KOPT-K1 (cell line): ENCODE results near the gene NEMF.
"Not testable (repeated sequence)": the region's sequence is repeated elsewhere in the genome, so short reads cannot be mapped to it uniquely, and the experiment has no call there.

Experiments
- H3K27ac ChIP-seq: fragments of 200-600 bp; sonication (generic); 2 replicates; pipeline ENCODE4 v1.5.1; 2016; ENCODE audit warnings: antibody characterized with exemption, mild to moderate bottlenecking, low read depth, low read length; ENCODE audit not compliant: poor library complexity, severe bottlenecking
- H3K36me3 ChIP-seq: fragments of 200-600 bp; sonication (generic); 2 replicates; pipeline ENCODE4 v1.5.1; 2017; ENCODE audit warnings: antibody characterized with exemption, mild to moderate bottlenecking, low read length, moderate library complexity; ENCODE audit not compliant: insufficient read depth
- H3K9me3 ChIP-seq: fragments of 200-600 bp; sonication (generic); 2 replicates; pipeline ENCODE4 v1.5.1; 2017; ENCODE audit warnings: antibody characterized with exemption, low read length, mild to moderate bottlenecking; ENCODE audit not compliant: insufficient read depth, poor library complexity, severe bottlenecking

The NEMF gene

GRCh38 chr14:49755378-49755777, 97.2 kb downstream of the NEMF start:
- Histone ChIP-seq H3K27ac (no peak overlapping the region), H3K36me3 (no peaks in the 10 kb centered on the region), H3K9me3 (no peaks in the 10 kb centered on the region)

GRCh38 chr14:49754570-49755097, 98.0 kb downstream of the NEMF start:
- Histone ChIP-seq H3K27ac (no peak overlapping the region), H3K36me3 (no peaks in the 10 kb centered on the region), H3K9me3 (no peaks in the 10 kb centered on the region)

GRCh38 chr14:49746476-49746875, 106.1 kb downstream of the NEMF start:
- H3K27ac ChIP-seq, H3K36me3 ChIP-seq, H3K9me3 ChIP-seq: not testable (repeated sequence)

GRCh38 chr14:49745191-49745590, 107.4 kb downstream of the NEMF start:
- Histone ChIP-seq H3K9me3 (no peaks in the 10 kb centered on the region), H3K36me3 (no peaks in the 10 kb centered on the region), H3K27ac (no peak overlapping the region)

GRCh38 chr14:49735669-49736068, 116.9 kb downstream of the NEMF start:
- not testable (repeated sequence) for H3K27ac ChIP-seq

GRCh38 chr14:49733836-49734235, 118.8 kb downstream of the NEMF start:
- H3K9me3 ChIP-seq, result no peaks in the 10 kb centered on the region
- H3K27ac ChIP-seq, result no peak overlapping the region
- H3K36me3 ChIP-seq, result no peaks in the 10 kb centered on the region

More at GRCh38 chr14:49735669-49736068, 116.9 kb downstream of the NEMF start:
- H3K9me3 ChIP-seq, H3K36me3 ChIP-seq: not testable (repeated sequence)

GRCh38 chr14:49732896-49733295, 119.7 kb downstream of the NEMF start:
- Histone ChIP-seq H3K27ac (no peak overlapping the region), H3K9me3 (no peaks in the 10 kb centered on the region)

More at GRCh38 chr14:49732896-49733295, 119.7 kb downstream of the NEMF start:
- no peaks in the 10 kb centered on the region for H3K36me3 ChIP-seq
